Brain microvascular endothelial cell (primary cell): Measurements from ENCODE around the gene LRRK1.
A peak's percentile ranks its signal among the peaks of the same experiment; 100 is the strongest.

Experiments used
- DNase-seq: peaks from one replicate; pipeline ENCODE4 v3.0.0-alpha.2; 2020
- H3K27ac ChIP-seq: fragments of 250-450 bp; sonication (Bioruptor Pico); 2 replicates; pipeline ENCODE4 v1.5.1; 2020; ENCODE audit warnings: mild to moderate bottlenecking, moderate library complexity
- H3K27me3 ChIP-seq: fragments of 250-450 bp; sonication (Bioruptor Pico); replicated peaks from 2 replicates; pipeline ENCODE4 v1.5.1; 2020; ENCODE audit warnings: mild to moderate bottlenecking
- H3K36me3 ChIP-seq: fragments of 250-450 bp; sonication (Bioruptor Pico); replicated peaks from 2 replicates; pipeline ENCODE4 v1.5.1; 2020; ENCODE audit warnings: mild to moderate bottlenecking
- H3K4me3 ChIP-seq: 2 replicates; pipeline ENCODE4 v1.5.1; 2011; ENCODE audit warnings: low read depth, mild to moderate bottlenecking, control low read depth, low read length, moderate library complexity
- in situ Hi-C: cut with HindIII; loops from 2 replicates; pipeline ENCODE4 v1.10.0; 2017; ENCODE audit warnings: low sequenced_read_pairs, low pct_ligation_motif_present
- TF ChIP-seq, protein P1 (sequence below): IDR thresholded peaks from 2 replicates; pipeline ENCODE4 v1.5.1; 2011; ENCODE audit warnings: low read depth, mild to moderate bottlenecking, moderate library complexity, low read length, control low read depth, inconsistent platforms; ENCODE audit errors: missing control alignments

The LRRK1 gene

DNA sequence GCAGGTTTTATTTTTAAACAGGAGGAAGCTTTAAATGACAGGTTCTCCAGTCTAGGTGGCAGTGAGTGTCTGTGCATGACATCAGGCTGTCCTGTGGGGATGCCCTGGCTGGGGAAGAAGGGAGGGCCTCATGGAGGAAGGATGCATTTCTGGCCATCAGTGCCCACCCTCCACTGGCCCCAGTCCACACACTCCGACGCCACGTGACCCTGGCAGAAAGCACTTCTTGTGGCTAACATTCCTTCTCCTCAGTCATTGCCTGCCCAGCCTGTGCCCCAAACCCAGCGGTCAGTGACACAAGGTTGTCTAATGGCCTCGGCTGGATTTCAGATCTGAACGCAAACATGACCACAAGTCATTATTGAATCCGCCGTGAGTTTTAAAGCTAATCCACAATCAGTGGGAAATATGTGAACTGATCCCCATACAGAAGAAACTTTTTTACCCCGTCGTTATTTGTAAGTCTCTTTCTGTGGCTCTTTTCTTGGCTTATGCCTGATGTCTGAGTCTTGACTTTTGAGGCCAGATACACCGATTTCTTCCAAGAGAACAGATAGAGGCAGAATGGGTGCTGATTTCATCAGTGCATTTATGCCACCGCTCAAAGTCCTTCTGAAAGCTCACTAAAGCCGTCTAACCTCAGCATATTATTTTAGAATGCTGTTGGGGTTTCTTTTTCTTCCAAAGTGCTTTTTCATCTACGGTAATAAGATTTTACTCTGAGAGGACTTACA is 17.3 kb upstream of the LRRK1 start:
- Histone ChIP-seq H3K27ac (no peak overlapping the region), H3K4me3 (peak overlapping the region; percentile 18), H3K36me3 (no peaks in the 10 kb centered on the region), H3K27me3 (no peaks in the 10 kb centered on the region)
- no peak for DNase-seq
- in situ Hi-C loops, result no loop called here
- TF ChIP-seq, protein P1, sequence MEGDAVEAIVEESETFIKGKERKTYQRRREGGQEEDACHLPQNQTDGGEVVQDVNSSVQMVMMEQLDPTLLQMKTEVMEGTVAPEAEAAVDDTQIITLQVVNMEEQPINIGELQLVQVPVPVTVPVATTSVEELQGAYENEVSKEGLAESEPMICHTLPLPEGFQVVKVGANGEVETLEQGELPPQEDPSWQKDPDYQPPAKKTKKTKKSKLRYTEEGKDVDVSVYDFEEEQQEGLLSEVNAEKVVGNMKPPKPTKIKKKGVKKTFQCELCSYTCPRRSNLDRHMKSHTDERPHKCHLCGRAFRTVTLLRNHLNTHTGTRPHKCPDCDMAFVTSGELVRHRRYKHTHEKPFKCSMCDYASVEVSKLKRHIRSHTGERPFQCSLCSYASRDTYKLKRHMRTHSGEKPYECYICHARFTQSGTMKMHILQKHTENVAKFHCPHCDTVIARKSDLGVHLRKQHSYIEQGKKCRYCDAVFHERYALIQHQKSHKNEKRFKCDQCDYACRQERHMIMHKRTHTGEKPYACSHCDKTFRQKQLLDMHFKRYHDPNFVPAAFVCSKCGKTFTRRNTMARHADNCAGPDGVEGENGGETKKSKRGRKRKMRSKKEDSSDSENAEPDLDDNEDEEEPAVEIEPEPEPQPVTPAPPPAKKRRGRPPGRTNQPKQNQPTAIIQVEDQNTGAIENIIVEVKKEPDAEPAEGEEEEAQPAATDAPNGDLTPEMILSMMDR, result no peak

DNA sequence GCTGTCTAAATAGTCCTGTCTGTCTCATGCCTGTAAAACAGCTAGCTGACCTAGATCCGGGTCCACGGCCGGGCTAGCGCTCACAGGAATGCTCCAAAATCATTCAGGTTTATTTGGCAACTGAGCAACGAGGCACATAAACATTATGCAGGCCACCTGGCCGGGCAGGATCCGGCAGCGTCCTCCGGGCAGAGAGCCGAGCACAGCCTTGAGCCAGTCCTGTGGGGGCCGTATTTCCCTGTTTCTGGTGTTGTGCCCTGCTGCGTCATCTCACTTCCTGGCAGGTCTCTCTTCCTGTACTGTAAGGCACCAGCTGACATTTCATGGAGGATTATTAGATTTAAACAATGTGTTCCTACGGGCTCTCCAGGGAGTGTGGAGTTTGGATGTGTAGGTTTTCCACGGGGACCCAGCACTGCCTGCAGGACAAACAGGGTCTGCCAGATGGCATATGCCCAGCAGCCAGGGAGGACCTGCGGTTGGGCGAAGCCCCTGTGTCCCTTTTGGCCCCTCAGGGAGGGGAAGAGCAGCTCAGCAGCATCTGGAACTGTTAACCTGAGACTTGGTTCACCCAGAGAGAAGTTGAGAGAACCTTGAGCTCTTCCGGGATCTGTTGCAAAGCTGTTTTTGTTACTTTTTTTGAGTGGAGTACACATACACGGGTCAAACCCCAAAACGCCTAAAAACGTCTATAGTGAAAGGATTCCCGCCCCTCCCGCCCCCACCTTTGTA is 16.6 kb upstream of the LRRK1 start:
- Histone ChIP-seq H3K27ac (no peak overlapping the region), H3K27me3 (no peaks in the 10 kb centered on the region), H3K36me3 (no peaks in the 10 kb centered on the region), H3K4me3 (peak overlapping the region; percentile 18)
- TF ChIP-seq, protein P1, result no peak
- in situ Hi-C loops, result no loop called here
- DNase-seq, result peak; percentile 75

DNA sequence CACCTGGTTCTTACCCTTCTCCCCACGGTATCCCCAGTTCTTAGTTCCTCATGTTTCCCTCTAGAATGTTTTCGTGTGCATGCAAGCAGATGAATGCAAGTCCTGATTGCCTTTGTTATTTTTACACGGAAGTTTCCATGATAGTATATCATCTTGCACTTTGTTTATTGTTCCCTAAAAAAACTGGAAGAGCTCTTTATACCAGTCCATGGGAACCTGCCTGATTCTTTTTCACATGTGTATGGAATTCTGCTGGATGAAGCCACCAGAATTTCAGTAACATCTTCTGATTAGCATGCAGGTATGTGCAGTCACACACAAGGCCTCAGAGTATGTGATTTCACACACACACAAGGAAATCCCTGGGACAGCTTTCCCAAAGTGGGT is 16.0 kb upstream of the LRRK1 start:
- Histone ChIP-seq H3K27ac (no peak overlapping the region), H3K36me3 (no peaks in the 10 kb centered on the region), H3K4me3 (no peak overlapping the region), H3K27me3 (no peaks in the 10 kb centered on the region)
- in situ Hi-C loops, result no loop called here
- no peak for DNase-seq
- TF ChIP-seq, protein P1, result no peak

DNA sequence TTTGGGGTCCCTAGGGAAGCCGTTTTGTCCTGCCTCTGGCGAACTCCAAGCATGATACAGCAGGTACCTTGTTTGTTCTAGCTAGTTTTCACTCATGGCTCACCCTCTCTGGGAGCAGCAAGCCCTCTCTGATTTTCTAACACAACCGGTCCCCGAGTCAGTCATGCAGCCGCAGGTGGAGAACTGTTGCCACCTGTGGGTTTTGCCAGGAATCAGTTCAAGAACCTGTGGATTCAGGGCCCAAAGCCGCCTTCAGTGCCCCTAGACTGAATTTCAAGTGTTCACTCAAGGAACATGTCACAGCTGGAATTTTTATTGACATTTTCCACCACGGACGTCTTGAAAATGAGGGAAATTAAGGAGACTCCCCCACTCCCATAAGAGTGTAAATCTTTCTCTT is 13.3 kb upstream of the LRRK1 start:
- no peak for DNase-seq
- H3K36me3 ChIP-seq, result no peaks in the 10 kb centered on the region
- TF ChIP-seq, protein P1, result peak; percentile 1
- H3K27me3 ChIP-seq, result no peaks in the 10 kb centered on the region
- in situ Hi-C loops, result no loop called here
- H3K4me3 ChIP-seq, result no peak overlapping the region
- H3K27ac ChIP-seq, result no peak overlapping the region

DNA sequence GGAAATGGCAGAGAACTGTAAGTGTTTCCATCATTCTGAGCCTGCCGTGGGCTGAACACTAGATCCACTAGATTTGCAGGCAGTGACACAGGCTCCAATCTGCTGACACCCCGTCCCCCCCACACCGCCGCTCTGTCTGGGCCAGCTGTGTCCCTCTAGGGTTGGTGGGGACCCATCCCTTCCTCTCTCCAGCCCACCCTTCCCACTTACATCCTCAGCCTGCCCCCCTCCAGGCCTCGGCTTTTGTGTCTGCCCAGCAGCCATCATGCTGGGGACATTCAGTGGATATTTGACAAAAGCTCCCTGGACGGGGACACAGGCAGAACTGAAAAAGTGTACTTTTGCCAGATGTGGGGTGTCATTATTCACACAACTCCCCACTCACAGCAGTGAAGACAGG is 10.7 kb upstream of the LRRK1 start:
- in situ Hi-C loops, result no loop called here
- Histone ChIP-seq H3K27me3 (no peaks in the 10 kb centered on the region), H3K36me3 (no peaks in the 10 kb centered on the region), H3K4me3 (no peak overlapping the region), H3K27ac (no peak overlapping the region)
- TF ChIP-seq, protein P1, result no peak
- DNase-seq, result no peak
